Posterior cingulate gyrus (tissue), 11 donors: ENCODE measurements around the gene PPIP5K1.
"Not testable (repeated sequence)": the region's sequence is repeated elsewhere in the genome, so short reads cannot be mapped to it uniquely, and the experiment has no call there.

Experiments
- DNase-seq, 10 donors: peaks; one replicate each; pipeline versions ENCODE4 v3.0.0 to v3.0.0-alpha.2; 2020 to 2021; ENCODE audit warnings: mixed read lengths in 3 of 10
- intact Hi-C: fragments of 100-400 bp; cut with DNase I; formaldehyde crosslinking; loops from one replicate; pipeline ENCODE4 v1.15.1; 2023

Gene PPIP5K1

GRCh38 chr15:43547539-43547938 is 42.5 kb downstream of the PPIP5K1 start:
- no peak for DNase-seq
- intact Hi-C loops = no loop called here

- intact Hi-C loops = no loop called here
Measured at GRCh38 chr15:43545426-43545825, 44.6 kb downstream of the PPIP5K1 start.

GRCh38 chr15:43544266-43544665 is 45.7 kb downstream of the PPIP5K1 start:
- no peak for DNase-seq
- intact Hi-C loops = no loop called here

More at GRCh38 chr15:43545426-43545825, 44.6 kb downstream of the PPIP5K1 start:
- DNase-seq = peak in 1 of 10 donors; percentile 32

GRCh38 chr15:43541785-43542184 is 48.2 kb downstream of the PPIP5K1 start:
- no peak for DNase-seq

GRCh38 chr15:43538091-43538490 is 51.9 kb downstream of the PPIP5K1 start:
- intact Hi-C loops = no loop called here
- no peak for DNase-seq

More at GRCh38 chr15:43541785-43542184, 48.2 kb downstream of the PPIP5K1 start:
- intact Hi-C loops = no loop called here

GRCh38 chr15:43534897-43535296 is 55.1 kb downstream of the PPIP5K1 start:
- no peak for DNase-seq
- intact Hi-C loops = no loop called here

- intact Hi-C loops, DNase-seq: not testable (repeated sequence)
Measured at GRCh38 chr15:43532826-43533225, 57.2 kb downstream of the PPIP5K1 start.

GRCh38 chr15:43531018-43531670 is 58.9 kb downstream of the PPIP5K1 start:
- intact Hi-C loops = no loop called here
- peak in 2 of 10 donors; percentile 77 to 87 for DNase-seq

GRCh38 chr15:43529587-43530345 is 60.2 kb downstream of the PPIP5K1 start:
- DNase-seq = peak in 1 of 10 donors; percentile 62

GRCh38 chr15:43529141-43529540 is 60.9 kb downstream of the PPIP5K1 start:
- intact Hi-C loops = no loop called here
- peak in 2 of 10 donors; percentile 77 to 84 for DNase-seq

More at GRCh38 chr15:43529587-43530345, 60.2 kb downstream of the PPIP5K1 start:
- intact Hi-C loops = no loop called here

GRCh38 chr15:43528542-43529007 is 61.4 kb downstream of the PPIP5K1 start:
- intact Hi-C loops = no loop called here
- DNase-seq = peak in 2 of 10 donors; percentile 30 to 70

GRCh38 chr15:43527802-43528541 is 62.0 kb downstream of the PPIP5K1 start:
- intact Hi-C loops = no loop called here
- peak in 3 of 10 donors; percentile 69 to 88 (median 69) for DNase-seq

GRCh38 chr15:43527016-43527801 is 62.8 kb downstream of the PPIP5K1 start:
- intact Hi-C loops = no loop called here
- DNase-seq = peak in 3 of 10 donors; percentile 71 to 86 (median 75)

GRCh38 chr15:43526261-43526930 is 63.6 kb downstream of the PPIP5K1 start:
- intact Hi-C loops = no loop called here
- peak in 3 of 10 donors; percentile 34 to 77 (median 69) for DNase-seq

- DNase-seq = peak in 1 of 10 donors; percentile 45
- intact Hi-C loops = no loop called here
Measured at GRCh38 chr15:43525131-43525530, 64.9 kb downstream of the PPIP5K1 start.

- intact Hi-C loops = no loop called here
Measured at GRCh38 chr15:43524254-43524845, 65.7 kb downstream of the PPIP5K1 start.

GRCh38 chr15:43523646-43524045 is 66.4 kb downstream of the PPIP5K1 start:
- intact Hi-C loops = no loop called here
- DNase-seq = peak in 1 of 10 donors; percentile 86

More at GRCh38 chr15:43524254-43524845, 65.7 kb downstream of the PPIP5K1 start:
- DNase-seq = peak in 1 of 10 donors; percentile 70

- intact Hi-C loops = no loop called here
- peak in 1 of 10 donors; percentile 57 for DNase-seq
Measured at GRCh38 chr15:43522247-43522646, 67.8 kb downstream of the PPIP5K1 start.

- DNase-seq = peak in 2 of 10 donors; percentile 65
- intact Hi-C loops = no loop called here
Measured at GRCh38 chr15:43521419-43521818, 68.6 kb downstream of the PPIP5K1 start.
